A549 (cell line): ENCODE measurements around the gene NRSN1. TPM values are rescaled to one million over a fixed set of nuclear protein-coding genes. Genes with fewer than 3 reads are reported as not detected.

Experiments
- ATAC-seq, 2 experiments: fragments of 200-7000 bp in 1 of 2; fragments of >200 bp in 1 of 2; cut with Nextera tagmentation in 1 of 2; cut with Tn5 transposase in 1 of 2; 3 replicates each; pipeline versions ENCODE4 v1.8.0 to v1.9.1; 2018 to 2020; ENCODE audit warnings: mild to moderate bottlenecking in 1 of 2, moderate library complexity in 1 of 2
- CTCF ChIA-PET: fragments of 300-600 bp; sonication (Branson Sonifier 250); formaldehyde crosslinking; extraction: SDS; loops from one replicate; lab custom pipeline; 2021; ENCODE audit warnings: antibody characterized with exemption, inconsistent platforms; lab: Yijun Ruan, JAX
- POLR2A ChIA-PET: fragments of 350-600 bp; formaldehyde crosslinking; extraction: SDS; loops from one replicate; lab custom pipeline; 2021; ENCODE audit warnings: antibody characterized with exemption, inconsistent platforms; lab: Yijun Ruan, JAX
- DNase-seq, 2 experiments: peaks; one replicate each; pipeline versions ENCODE4 v3.0.0 to v3.0.0-alpha.2; 2011 to 2016; ENCODE audit warnings: low read depth in 1 of 2, low spot score in 1 of 2
- FAIRE-seq: peaks from 2 replicates; lab custom pipeline; 2011; peaks lifted over from hg19 to GRCh38; lab: Jason Lieb, UNC
- H3K27ac ChIP-seq, 2 experiments: fragments of >200 bp; sonication (Bioruptor Twin); formaldehyde crosslinking; 3 replicates each; pipeline ENCODE4 v1.5.1; 2016 to 2017
- H3K4me1 ChIP-seq: fragments of >200 bp; sonication (Bioruptor Twin); formaldehyde crosslinking; 3 replicates; pipeline ENCODE4 v1.6.1; 2016
- H3K4me2 ChIP-seq: fragments of >200 bp; sonication (Bioruptor Twin); formaldehyde crosslinking; 3 replicates; pipeline ENCODE4 v1.6.1; 2016
- H3K4me3 ChIP-seq: fragments of >200 bp; sonication (Bioruptor Twin); formaldehyde crosslinking; 3 replicates; pipeline ENCODE4 v1.5.1; 2016
- H3K9me3 ChIP-seq: fragments of >200 bp; sonication (Bioruptor Twin); formaldehyde crosslinking; 3 replicates; pipeline ENCODE4 v1.6.1; 2016
- FOSB ChIP-seq: fragments of 250-450 bp; sonication (Bioruptor Pico); IDR thresholded peaks from 2 replicates; pipeline ENCODE4 v1.5.0; 2020; ENCODE audit warnings: mild to moderate bottlenecking, moderate library complexity
- JUN ChIP-seq, 2 experiments: fragments of >200 bp; sonication (Bioruptor Twin); formaldehyde crosslinking; IDR thresholded peaks; 2 replicates in 1 of 2; 3 replicates in 1 of 2; pipeline ENCODE4 v1.6.1; 2016 to 2017
- WGBS: methylation state at CpG from one replicate; pipeline ENCODE4 v1.1.6; 2017; ENCODE audit errors: missing lambda C conversion rate; 5-methylcytosine and 5-hydroxymethylcytosine counted together
- polyA plus RNA-seq, 4 experiments: library from polyadenylated mRNA; depleted of rRNA in 3 of 4; stranded (reverse); fragments of >200 nt; fragmentation: RNase III in 1 of 4; extraction: RNeasy Plus Mini Kit Qiagen cat#74134 plus additional on column Dnase treatment in 1 of 4; gene quantifications; 2 replicates in 3 of 4; 3 replicates in 1 of 4; pipeline ENCODE4 v1.2.3, GENCODE V29; 2011 to 2017
- small RNA-seq, 6 experiments: library from RNA; depleted of rRNA; stranded (forward); fragments of <200 nt; gene quantifications; one replicate each; pipeline ENCODE3, GENCODE V24; 2012

NRSN1 gene
- polyA plus RNA-seq, 2 of the 4 experiments (the other 2 are of a cell fraction): not detected

DNA sequence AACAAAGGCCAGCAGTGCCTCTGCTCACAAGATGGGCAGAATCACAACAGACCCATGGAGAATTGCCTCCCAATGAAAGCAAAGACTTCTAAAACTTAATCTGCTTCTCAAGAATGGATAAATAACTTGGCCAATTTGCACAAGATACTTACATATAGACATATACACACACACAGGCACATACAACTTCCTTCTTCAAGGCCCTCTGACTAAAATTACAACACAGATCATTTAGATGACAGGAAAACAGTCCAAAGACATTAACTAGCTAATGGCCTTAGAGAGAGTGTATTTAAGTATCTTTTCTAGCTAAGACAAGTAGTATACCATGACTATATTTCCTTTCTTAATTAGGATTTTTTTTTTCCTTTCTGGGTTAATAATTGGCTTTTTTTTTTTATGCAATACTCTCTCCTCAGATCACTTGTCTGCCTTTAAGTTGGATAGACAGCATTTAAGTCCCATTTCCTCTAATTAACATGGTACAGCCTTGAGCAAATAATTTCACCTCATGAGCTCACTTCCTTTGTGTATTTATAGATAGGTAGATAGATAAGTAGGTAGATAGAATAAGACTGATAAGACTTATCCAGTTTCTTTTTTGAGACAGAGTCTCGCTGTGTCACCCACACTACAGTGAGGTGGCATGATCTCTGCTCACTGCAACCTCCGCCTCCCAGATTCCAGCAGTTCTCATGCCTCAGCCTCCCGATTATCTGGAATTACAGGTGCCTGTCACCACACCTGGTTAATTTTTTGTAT, 70.0 kb downstream of the NRSN1 start:
- no peak overlapping the region for H3K4me3 ChIP-seq
- WGBS: 89% methylated on average over 3 of the region's 3 CpGs
- TF ChIP-seq FOSB (CRISPR knock-in tag): no peak
- no peak for TF ChIP-seq JUN (IDR thresholded peaks at IDR 0.05)
- no peak for DNase-seq
- CTCF ChIA-PET: interaction anchor here (0.7 to 2.1 kb wide), 2 partner anchors 9 to 10 kb away, joined by 3 to 8 read pairs; no protein-coding TSS in a partner anchor
- H3K9me3 ChIP-seq: no peaks in the 10 kb centered on the region
- no peak for ATAC-seq
- no peak overlapping the region for H3K27ac ChIP-seq
- POLR2A ChIA-PET: no interaction called here
- H3K4me1 ChIP-seq: no peaks in the 10 kb centered on the region
- H3K4me2 ChIP-seq: no peak overlapping the region
- FAIRE-seq: no peak

Small RNAs within 50 kb of the gene (small RNA-seq; reads per million reads assigned to genes)
- 0 reads per million in 6 experiments for gene RF00218

Other genes with a start within 250 kb of the NRSN1 start
- gene DCDC2, start 231.8 kb downstream of the NRSN1 start, polyA plus RNA-seq (2011; rRNA removed): 7.9 and 9.4 TPM in 2 replicates
- gene DCDC2, start 231.8 kb downstream of the NRSN1 start, polyA plus RNA-seq (2017; fragmentation: RNase III; extraction: RNeasy Plus Mini Kit Qiagen cat#74134 plus additional on column Dnase treatment): 7.9 to 9.1 TPM (median 8.0 TPM) in 3 replicates